Pulmonary artery endothelial cell (primary cell): ENCODE measurements around the gene ZEB2. TPM values are rescaled to one million over a fixed set of nuclear protein-coding genes. Genes with fewer than 3 reads are reported as not detected.

ENCODE experiments used
- DNase-seq: peaks from one replicate; pipeline ENCODE4 v3.0.0-alpha.2; 2011; ENCODE audit warnings: low read depth, low spot score
- total RNA-seq: library from RNA; depleted of rRNA; stranded (reverse); fragments of >200 nt; gene quantifications from 2 replicates; pipeline ENCODE4 v1.2.3, GENCODE V29; 2014

ZEB2 gene
- total RNA-seq, 1 donor from 2014 or later = 22.5 TPM

- no peak for DNase-seq
Measured at GRCh38 chr2:144513388-144514101, 6.4 kb downstream of the ZEB2 start.

DNA sequence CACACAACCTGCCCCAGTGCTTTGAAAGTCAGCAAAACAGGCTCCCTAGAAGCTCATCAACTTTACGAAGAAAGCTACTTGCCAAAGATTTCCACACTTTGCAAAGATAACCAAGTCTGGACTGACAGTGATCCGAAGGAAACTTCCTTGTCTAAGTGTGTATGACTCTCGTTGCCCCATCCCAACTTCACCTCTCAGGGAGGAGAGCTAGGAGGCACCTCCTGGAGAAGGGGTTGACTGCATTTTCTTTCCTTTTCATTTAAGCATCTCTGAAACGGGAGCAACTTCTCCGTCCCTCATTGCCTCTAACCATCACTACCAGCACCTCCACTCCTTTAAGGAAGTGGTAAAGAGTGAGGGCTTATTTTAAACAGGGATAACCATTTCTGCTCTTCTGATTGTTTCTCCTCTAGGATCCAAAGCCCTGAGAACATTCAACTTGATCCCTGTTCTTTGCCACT, 7.0 kb downstream of the ZEB2 start:
- DNase-seq = no peak

- no peak for DNase-seq
Measured at GRCh38 chr2:144512470-144512869, 7.4 kb downstream of the ZEB2 start.

GRCh38 chr2:144511937-144512336, 8.0 kb downstream of the ZEB2 start:
- DNase-seq = no peak

DNA sequence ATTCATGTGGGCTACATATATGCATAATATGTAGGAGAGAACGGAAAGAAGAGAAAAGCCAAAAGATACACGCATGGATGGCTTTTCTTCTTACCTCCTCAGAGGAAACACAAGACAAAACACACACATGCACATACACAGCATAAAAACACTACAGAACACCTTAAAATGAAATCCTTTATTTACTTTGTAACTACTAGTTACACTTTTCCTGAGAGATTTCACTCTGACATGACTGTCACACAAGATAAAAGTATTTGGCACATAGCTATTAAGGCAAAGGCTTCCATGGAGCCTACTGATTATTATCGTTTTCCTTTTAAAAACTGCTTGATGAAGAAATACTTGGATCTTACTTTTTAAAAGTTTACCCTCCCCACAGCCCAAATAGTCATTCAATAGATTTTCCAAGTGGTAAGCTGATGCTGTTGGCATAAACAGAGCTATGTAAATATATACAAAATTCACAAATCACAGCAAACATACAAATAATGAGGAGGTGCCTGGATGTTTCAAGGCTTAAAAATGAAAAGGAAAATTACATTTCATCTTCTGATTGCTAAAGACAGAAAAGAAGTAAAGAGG, 8.6 kb downstream of the ZEB2 start:
- DNase-seq = no peak

DNA sequence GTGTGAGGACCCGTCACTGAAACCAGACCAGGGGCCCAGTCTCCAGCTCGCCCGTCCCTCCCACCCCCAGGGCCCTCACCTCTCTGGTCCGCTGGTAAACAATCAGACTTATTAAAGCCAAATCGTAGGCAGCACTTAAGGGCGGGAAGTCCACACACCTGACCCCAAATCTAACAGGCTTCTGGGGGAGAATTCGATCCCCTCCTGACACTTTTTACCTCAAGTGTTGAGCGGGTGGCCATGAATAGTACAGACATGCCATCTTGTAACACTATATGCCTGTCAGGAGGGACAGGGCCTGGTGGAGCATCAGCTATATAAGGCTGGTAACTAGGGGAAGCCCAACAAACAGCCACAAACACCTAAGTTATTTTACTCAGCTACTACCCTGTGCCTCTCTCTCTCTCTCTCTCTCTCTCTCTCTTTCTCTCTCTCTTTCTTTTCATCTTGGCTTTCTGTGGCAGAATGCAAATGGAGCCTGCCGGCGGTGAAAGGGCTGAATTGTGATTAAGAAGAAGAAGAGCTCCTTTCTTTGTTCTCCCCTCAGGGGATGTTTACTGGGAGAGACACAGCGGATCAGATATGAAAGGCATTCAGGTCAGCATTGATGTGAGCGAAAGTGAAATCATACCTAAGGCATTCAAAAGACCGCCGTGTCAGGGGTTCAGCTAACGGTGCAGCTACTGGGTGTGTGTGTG, 9.5 kb downstream of the ZEB2 start:
- DNase-seq = no peak

DNA sequence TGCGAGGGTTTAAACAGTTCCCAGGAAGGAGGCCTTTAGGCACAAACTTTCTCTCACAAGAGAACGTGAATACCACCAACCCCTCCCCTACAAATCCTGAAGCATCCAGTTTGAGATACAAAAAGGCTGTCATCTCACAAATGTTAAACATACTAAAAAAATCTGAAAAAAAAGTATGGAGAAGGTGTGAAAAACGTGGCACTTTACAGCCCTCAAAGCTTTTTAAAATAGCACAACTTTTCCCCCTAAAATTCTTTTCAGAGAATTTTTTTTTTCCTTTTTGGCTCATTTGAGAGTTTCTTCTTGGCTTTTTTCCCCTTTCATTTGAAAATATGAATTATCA, 10.1 kb downstream of the ZEB2 start:
- no peak for DNase-seq

GRCh38 chr2:144509001-144509878, 10.7 kb downstream of the ZEB2 start:
- DNase-seq = no peak

DNA sequence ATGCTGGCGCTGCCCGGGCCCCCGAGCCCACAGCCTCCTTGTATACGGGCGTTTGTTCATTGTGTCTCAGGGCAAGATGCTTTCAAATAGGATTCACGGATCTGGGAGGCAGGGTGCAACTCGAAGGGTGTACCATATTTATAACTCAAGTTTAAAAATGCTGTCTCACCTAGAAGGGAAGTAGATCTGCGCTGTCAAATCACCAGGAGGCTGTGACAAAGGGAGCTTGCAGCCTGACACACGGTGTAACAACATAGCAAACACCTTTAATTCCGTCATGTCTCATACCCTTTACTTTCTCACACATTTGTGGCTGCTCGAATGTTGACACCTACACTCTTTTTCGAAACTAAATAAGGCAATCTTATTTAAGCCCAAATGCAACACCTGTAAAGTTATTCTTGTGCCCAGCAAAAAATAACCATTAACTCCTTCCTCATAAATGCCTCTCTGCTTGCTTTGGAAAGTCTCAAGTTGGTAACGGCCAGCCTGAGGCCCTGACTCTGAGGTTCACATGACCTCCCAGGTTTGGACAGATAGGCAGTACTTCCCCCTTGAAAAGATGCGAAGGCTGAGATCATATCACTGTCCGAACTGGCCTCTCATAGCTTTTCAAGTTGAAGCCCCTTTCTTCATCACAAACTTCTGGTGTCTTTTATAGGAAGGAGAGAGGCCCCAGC, 11.6 kb downstream of the ZEB2 start:
- no peak for DNase-seq

- DNase-seq = no peak
Measured at GRCh38 chr2:144507441-144508171, 12.3 kb downstream of the ZEB2 start.

- DNase-seq = no peak
Measured at GRCh38 chr2:144505245-144505831, 14.6 kb downstream of the ZEB2 start.

DNA sequence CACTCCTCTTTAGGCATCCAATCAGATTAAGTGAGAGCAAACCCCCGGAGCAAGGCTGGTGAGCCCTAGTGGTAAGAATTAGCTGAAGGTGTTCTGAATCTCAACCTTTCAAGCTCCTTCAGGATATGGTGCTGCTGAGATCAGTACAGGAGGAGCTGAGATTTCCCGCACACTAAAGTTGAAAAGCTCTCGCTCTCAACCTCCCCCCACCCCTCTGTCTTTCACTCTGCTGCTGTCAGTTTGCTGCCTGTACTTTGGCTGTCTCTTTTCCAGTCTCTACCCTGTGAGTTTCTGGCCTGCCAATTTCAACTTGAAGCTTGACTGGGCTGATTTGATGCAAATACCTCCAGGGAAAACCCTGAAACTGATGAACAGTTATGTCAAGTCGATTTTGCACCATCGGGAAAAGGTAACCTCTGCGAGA, 15.7 kb downstream of the ZEB2 start:
- DNase-seq = no peak

GRCh38 chr2:144503242-144503641, 16.7 kb downstream of the ZEB2 start:
- DNase-seq = no peak

DNA sequence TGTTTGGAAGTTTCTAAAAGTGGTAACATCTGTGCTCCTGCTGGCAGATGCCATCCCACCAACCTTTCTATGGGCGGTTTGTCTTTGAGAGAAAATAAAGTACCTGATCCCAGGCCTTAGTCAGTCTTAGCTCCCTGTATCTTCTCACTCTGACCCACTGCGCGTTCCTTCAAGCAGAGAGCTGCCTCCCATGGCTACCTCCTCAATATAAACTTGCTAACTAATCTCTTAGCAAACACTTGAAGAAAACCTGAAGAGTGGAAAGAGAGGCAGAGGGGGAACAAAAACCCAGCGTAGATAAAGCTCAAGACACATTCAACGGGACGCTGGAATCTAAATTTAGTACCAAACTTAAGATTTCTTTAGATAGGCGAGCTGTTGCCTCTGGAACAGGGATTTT, 17.6 kb downstream of the ZEB2 start:
- DNase-seq = no peak

- no peak for DNase-seq
Measured at GRCh38 chr2:144501627-144502026, 18.3 kb downstream of the ZEB2 start.

- DNase-seq = no peak
Measured at GRCh38 chr2:144501118-144501517, 18.8 kb downstream of the ZEB2 start.

- DNase-seq = no peak
Measured at GRCh38 chr2:144500563-144500962, 19.4 kb downstream of the ZEB2 start.

GRCh38 chr2:144498277-144498676, 21.6 kb downstream of the ZEB2 start:
- DNase-seq = no peak

- DNase-seq = no peak
Measured at GRCh38 chr2:144496977-144497598, 22.8 kb downstream of the ZEB2 start.
